ENCODE results near the gene CHIC2. TPM values are rescaled to one million over a fixed set of nuclear protein-coding genes. Genes with fewer than 3 reads are reported as not detected.
A peak's percentile ranks its signal among the peaks of the same experiment; 100 is the strongest.

The CHIC2 gene
- polyA plus RNA-seq, 1 donor from 2014 or later = 58.5 TPM

- Histone ChIP-seq H3F3A (ENCODE audit: insufficient read depth, low read length, poor library complexity, severe bottlenecking) (peaks cover 4% of the 10 kb centered on the region), H3K9ac (ENCODE audit: low read length) (peak overlapping the region; percentile 25), H4K20me1 (ENCODE audit: insufficient read depth) (no peaks in the 10 kb centered on the region), H3K79me2 (replicated peaks; ENCODE audit: insufficient read depth, low read length) (no peaks in the 10 kb centered on the region), H3K4me3 (ENCODE audit: low read length) (peak overlapping the region; percentile 69), H3K27me3 (ENCODE audit: insufficient read depth, low read depth, low read length) (peaks cover 58% of the 10 kb centered on the region), H3K4me2 (ENCODE audit: low read length) (peak overlapping the region; percentile 52), H3K36me3 (ENCODE audit: insufficient read depth, low read length) (no peaks in the 10 kb centered on the region), H2AFZ (ENCODE audit: low read depth, low read length) (no peak overlapping the region), H3K9me2 (ENCODE audit: insufficient read depth, low read length) (no peaks in the 10 kb centered on the region), H3K27ac (ENCODE audit: low read length) (no peak overlapping the region), H3K9me3 (ENCODE audit: low read length) (no peaks in the 10 kb centered on the region)
- TF ChIP-seq MXI1 (conservative IDR thresholded peaks at IDR 0.05; ENCODE audit: poor library complexity, severe bottlenecking) = peak; percentile 47
- TF ChIP-seq POLR2AphosphoS5 (IDR thresholded peaks at IDR 0.05) = peak; percentile 44
- TF ChIP-seq RAD21 (conservative IDR thresholded peaks at IDR 0.05) = peak; percentile 23
- TF ChIP-seq CTCF (IDR thresholded peaks at IDR 0.05; ENCODE audit: poor library complexity, severe bottlenecking) = no peak
Observed at GRCh38 chr4:54091637-54092404, 27.4 kb upstream of the CHIC2 start.

GRCh38 chr4:54090804-54091623 lies 26.6 kb upstream of the CHIC2 start:
- Histone ChIP-seq H3K27me3 (ENCODE audit: insufficient read depth, low read depth, low read length) (peaks cover 50% of the 10 kb centered on the region), H3K9me2 (ENCODE audit: insufficient read depth, low read length) (no peaks in the 10 kb centered on the region), H2AFZ (ENCODE audit: low read depth, low read length) (no peak overlapping the region), H4K20me1 (ENCODE audit: insufficient read depth) (no peaks in the 10 kb centered on the region), H3K4me2 (ENCODE audit: low read length) (peak overlapping the region; percentile 52), H3K4me3 (ENCODE audit: low read length) (peak overlapping the region; percentile 69), H3F3A (ENCODE audit: insufficient read depth, low read length, poor library complexity, severe bottlenecking) (peaks cover 4% of the 10 kb centered on the region), H3K27ac (ENCODE audit: low read length) (no peak overlapping the region), H3K9ac (ENCODE audit: low read length) (no peak overlapping the region), H3K36me3 (ENCODE audit: insufficient read depth, low read length) (no peaks in the 10 kb centered on the region), H3K79me2 (replicated peaks; ENCODE audit: insufficient read depth, low read length) (no peaks in the 10 kb centered on the region), H3K9me3 (ENCODE audit: low read length) (no peaks in the 10 kb centered on the region)
- TF ChIP-seq TAF1 (IDR thresholded peaks at IDR 0.05; ENCODE audit: low read depth) (no peak), MXI1 (conservative IDR thresholded peaks at IDR 0.05; ENCODE audit: poor library complexity, severe bottlenecking) (no peak), RAD21 (conservative IDR thresholded peaks at IDR 0.05) (no peak), REST (IDR thresholded peaks at IDR 0.05; ENCODE audit: borderline replicate concordance) (no peak), POLR2AphosphoS5 (IDR thresholded peaks at IDR 0.05) (no peak), SMC3 (conservative IDR thresholded peaks at IDR 0.05; ENCODE audit: poor library complexity) (no peak), EZH2 (IDR thresholded peaks at IDR 0.05; ENCODE audit: borderline replicate concordance, insufficient read depth, low read length, poor library complexity, severe bottlenecking) (no peak), CTCF (IDR thresholded peaks at IDR 0.05; ENCODE audit: poor library complexity, severe bottlenecking) (no peak), EP300 (conservative IDR thresholded peaks at IDR 0.05; ENCODE audit: poor library complexity, severe bottlenecking) (no peak)
